Hepatocyte (in vitro differentiated cells): ENCODE measurements around the gene ZSCAN25. TPM values are rescaled to one million over a fixed set of nuclear protein-coding genes. Genes with fewer than 3 reads are reported as not detected.

ENCODE experiments used
- DNase-seq: peaks from one replicate; pipeline ENCODE4 v3.0.0-alpha.2; 2016; ENCODE audit warnings: low spot score
- H2AFZ ChIP-seq: fragments of 200-600 bp; sonication (generic); 2 replicates; pipeline ENCODE4 v1.6.0; 2016; ENCODE audit warnings: antibody characterized with exemption, mild to moderate bottlenecking
- H3K27ac ChIP-seq: fragments of 200-600 bp; sonication (generic); 2 replicates; pipeline ENCODE4 v1.5.1; 2016; ENCODE audit warnings: mild to moderate bottlenecking
- H3K27me3 ChIP-seq: fragments of 200-600 bp; sonication (generic); 2 replicates; pipeline ENCODE4 v1.6.1; 2016
- H3K36me3 ChIP-seq: fragments of 200-600 bp; sonication (generic); replicated peaks from 2 replicates; pipeline ENCODE4 v1.5.1; 2016; ENCODE audit warnings: low read depth; ENCODE audit not compliant: insufficient read depth
- H3K4me1 ChIP-seq: fragments of 200-600 bp; sonication (generic); 2 replicates; pipeline ENCODE4 v1.5.1; 2016; ENCODE audit warnings: mild to moderate bottlenecking, moderate library complexity; ENCODE audit not compliant: insufficient read depth
- H3K4me2 ChIP-seq: fragments of 200-600 bp; sonication (generic); 2 replicates; pipeline ENCODE4 v1.6.0; 2016
- H3K4me3 ChIP-seq: fragments of 200-600 bp; sonication (generic); 2 replicates; pipeline ENCODE4 v1.5.1; 2016; ENCODE audit warnings: mild to moderate bottlenecking
- H3K79me2 ChIP-seq: fragments of 200-600 bp; sonication (generic); 2 replicates; pipeline ENCODE4 v1.6.0; 2017; ENCODE audit warnings: mild to moderate bottlenecking
- H3K9me2 ChIP-seq: fragments of 200-600 bp; sonication (generic); replicated peaks from 2 replicates; pipeline ENCODE4 v1.6.0; 2017; ENCODE audit warnings: mild to moderate bottlenecking; ENCODE audit not compliant: insufficient read depth
- H3K9me3 ChIP-seq: fragments of 200-600 bp; sonication (generic); 2 replicates; pipeline ENCODE4 v1.5.1; 2016; ENCODE audit warnings: low read depth, mild to moderate bottlenecking
- H4K20me1 ChIP-seq: fragments of 200-600 bp; sonication (generic); 2 replicates; pipeline ENCODE4 v1.6.0; 2016; ENCODE audit warnings: mild to moderate bottlenecking; ENCODE audit not compliant: insufficient read depth, poor library complexity, severe bottlenecking
- EZH2 ChIP-seq: fragments of 200-600 bp; sonication (generic); IDR thresholded peaks from 2 replicates; pipeline ENCODE4 v1.6.1; 2016; ENCODE audit warnings: antibody characterized with exemption, mild to moderate bottlenecking, borderline replicate concordance
- EZH2phosphoT487 ChIP-seq: fragments of 200-600 bp; sonication (generic); IDR thresholded peaks from one replicate; pipeline ENCODE4 v1.6.1; 2018; ENCODE audit warnings: antibody characterized with exemption, mild to moderate bottlenecking, low read depth, moderate library complexity; ENCODE audit not compliant: unreplicated experiment, severe bottlenecking
- WGBS: methylation state at CpG from one replicate; pipeline ENCODE4 v1.1.6; 2016; ENCODE audit warnings: low lambda C conversion rate; ENCODE audit errors: missing lambda C conversion rate; 5-methylcytosine and 5-hydroxymethylcytosine counted together
- polyA plus RNA-seq: library from polyadenylated mRNA; unstranded; fragments of >200 nt; fragmentation: Nextera tagmentation; extraction: Ambion mirVana; gene quantifications from 2 replicates; pipeline ENCODE4 v1.2.1, GENCODE V29; 2016
- total RNA-seq: library from RNA; depleted of rRNA; stranded (reverse); fragments of >200 nt; gene quantifications from 2 replicates; pipeline ENCODE4 v1.2.3, GENCODE V29; 2014
- TF ChIP-seq, protein P1 (sequence below): fragments of 200-600 bp; sonication (generic); IDR thresholded peaks from 2 replicates; pipeline ENCODE4 v1.5.1; 2016; ENCODE audit warnings: antibody characterized with exemption, mild to moderate bottlenecking; ENCODE audit not compliant: poor library complexity

Gene ZSCAN25
- total and polyA plus RNA-seq, 2 experiments from 2014 or later: 11.4 to 18.8 TPM

DNA sequence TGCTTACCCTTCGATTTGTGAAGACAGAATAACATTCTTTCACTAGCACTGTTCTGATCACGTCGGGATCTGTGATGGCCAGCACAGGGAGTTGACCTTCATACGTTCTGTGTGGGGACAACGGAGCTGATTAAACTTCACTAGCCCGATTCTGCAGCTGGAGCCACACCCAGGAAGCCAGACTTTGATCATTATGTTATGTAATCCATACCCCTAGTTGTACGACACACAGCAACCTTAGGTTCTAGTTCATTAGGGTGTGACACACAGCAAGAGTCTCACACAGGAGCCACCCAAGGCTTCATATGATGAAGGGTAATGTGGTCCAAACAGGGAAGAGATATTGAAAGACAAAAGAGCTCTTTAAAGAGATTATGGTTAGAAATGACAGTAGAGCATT, 55.8 kb downstream of the ZSCAN25 start:
- no peak overlapping the region for H2AFZ ChIP-seq
- WGBS: 81% methylated on average over 7 of the region's 7 CpGs
- H3K27me3 ChIP-seq: no peaks in the 10 kb centered on the region
- no peak overlapping the region for H3K4me3 ChIP-seq
- H3K36me3 ChIP-seq: no peaks in the 10 kb centered on the region
- H3K4me1 ChIP-seq: peaks cover 11% of the 10 kb centered on the region
- no peak overlapping the region for H3K4me2 ChIP-seq
- no peak for DNase-seq
- H3K27ac ChIP-seq: no peak overlapping the region
- no peaks in the 10 kb centered on the region for H4K20me1 ChIP-seq
- H3K79me2 ChIP-seq: no peaks in the 10 kb centered on the region
- TF ChIP-seq, protein P1, sequence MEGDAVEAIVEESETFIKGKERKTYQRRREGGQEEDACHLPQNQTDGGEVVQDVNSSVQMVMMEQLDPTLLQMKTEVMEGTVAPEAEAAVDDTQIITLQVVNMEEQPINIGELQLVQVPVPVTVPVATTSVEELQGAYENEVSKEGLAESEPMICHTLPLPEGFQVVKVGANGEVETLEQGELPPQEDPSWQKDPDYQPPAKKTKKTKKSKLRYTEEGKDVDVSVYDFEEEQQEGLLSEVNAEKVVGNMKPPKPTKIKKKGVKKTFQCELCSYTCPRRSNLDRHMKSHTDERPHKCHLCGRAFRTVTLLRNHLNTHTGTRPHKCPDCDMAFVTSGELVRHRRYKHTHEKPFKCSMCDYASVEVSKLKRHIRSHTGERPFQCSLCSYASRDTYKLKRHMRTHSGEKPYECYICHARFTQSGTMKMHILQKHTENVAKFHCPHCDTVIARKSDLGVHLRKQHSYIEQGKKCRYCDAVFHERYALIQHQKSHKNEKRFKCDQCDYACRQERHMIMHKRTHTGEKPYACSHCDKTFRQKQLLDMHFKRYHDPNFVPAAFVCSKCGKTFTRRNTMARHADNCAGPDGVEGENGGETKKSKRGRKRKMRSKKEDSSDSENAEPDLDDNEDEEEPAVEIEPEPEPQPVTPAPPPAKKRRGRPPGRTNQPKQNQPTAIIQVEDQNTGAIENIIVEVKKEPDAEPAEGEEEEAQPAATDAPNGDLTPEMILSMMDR: no peak
- TF ChIP-seq EZH2 (no peak), EZH2phosphoT487 (no peak)
- no peaks in the 10 kb centered on the region for H3K9me3 ChIP-seq
- no peaks in the 10 kb centered on the region for H3K9me2 ChIP-seq

DNA sequence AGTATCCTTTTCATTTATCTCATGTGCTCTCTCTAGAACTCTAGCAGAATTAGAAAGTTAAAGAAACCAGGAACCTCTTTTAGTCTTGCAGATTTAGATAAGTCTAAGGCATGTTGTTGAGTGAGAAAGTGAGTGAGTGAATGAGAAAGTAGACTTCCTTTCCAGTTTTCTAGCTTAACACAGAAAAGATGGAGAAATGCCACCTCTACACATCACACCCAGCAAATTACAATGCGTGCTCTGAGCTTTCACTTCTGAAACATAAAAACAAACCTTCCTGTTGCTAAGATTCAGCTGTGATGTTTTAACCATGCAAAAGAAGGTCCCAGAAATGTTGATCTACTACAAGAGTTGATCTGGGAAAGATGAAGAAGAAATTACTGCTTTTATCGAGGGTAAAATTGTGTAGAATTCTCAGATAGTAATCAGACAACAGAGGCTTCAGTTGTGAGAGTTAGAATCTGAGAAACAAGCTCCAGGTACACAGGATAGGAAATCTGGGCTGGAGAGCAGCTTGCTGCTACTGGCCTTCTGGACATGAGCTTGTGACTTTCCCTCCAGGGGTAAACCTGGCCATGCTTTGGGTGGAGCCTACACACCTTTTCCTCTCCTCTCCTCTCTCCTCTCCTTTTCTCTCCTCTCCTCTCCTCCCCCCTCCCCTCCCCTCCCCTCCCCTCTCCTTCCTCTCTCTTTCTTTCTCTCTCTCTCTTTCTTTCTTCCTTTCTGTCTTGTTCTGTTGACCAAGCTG, 58.4 kb downstream of the ZSCAN25 start:
- no peaks in the 10 kb centered on the region for H4K20me1 ChIP-seq
- no peaks in the 10 kb centered on the region for H3K36me3 ChIP-seq
- WGBS: 80% methylated on average over 2 of the region's 2 CpGs

DNA sequence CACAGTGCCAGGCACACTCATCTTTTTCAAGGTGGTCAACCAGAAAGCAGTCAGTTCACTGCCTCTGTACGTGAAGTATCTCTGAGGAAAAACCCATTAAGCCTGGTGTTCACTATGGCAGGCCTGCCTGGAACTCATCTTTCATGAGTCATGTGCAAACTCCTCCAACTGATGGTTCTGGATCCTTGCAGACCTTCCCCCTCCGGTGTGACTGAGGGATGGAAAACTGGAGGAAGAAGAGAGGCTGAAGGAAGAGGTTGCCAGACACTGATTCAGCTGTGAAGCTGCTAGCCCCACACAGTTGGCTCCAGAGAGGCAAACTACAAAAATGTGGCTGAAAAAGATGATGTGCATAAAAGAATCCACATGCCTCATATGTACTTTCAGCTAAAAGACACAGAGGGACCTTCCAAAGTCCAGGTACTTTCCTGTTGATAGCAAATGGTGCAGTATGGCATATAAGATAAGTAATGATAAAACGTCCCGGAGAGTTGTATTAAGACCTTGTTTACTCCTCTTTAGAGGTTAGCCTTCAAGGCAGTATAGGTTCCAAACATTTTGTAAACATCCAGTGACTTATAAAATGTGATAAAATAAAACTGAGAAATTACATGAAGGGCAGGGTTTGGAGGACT, 60.4 kb downstream of the ZSCAN25 start:
- 63% methylated on average over 4 of the region's 4 CpGs for WGBS
- H3K27me3 ChIP-seq: no peaks in the 10 kb centered on the region
- peak overlapping the region; percentile 67 for H3K4me2 ChIP-seq
- H2AFZ ChIP-seq: no peak overlapping the region
- no peak for TF ChIP-seq EZH2
- TF ChIP-seq, protein P1: no peak
- TF ChIP-seq EZH2phosphoT487: no peak
- H3K27ac ChIP-seq: peak overlapping the region; percentile 86
- H3K4me1 ChIP-seq: peaks cover 11% of the 10 kb centered on the region
- H3K36me3 ChIP-seq: peaks cover 5% of the 10 kb centered on the region
- no peaks in the 10 kb centered on the region for H3K9me2 ChIP-seq
- no peak overlapping the region for H3K4me3 ChIP-seq
- H3K79me2 ChIP-seq: peaks cover 7% of the 10 kb centered on the region
- H4K20me1 ChIP-seq: no peaks in the 10 kb centered on the region
- DNase-seq: no peak
- H3K9me3 ChIP-seq: no peaks in the 10 kb centered on the region

More for the DNA sequence above, 58.4 kb downstream of the ZSCAN25 start:
- DNase-seq: no peak
- no peak overlapping the region for H3K4me2 ChIP-seq
- no peaks in the 10 kb centered on the region for H3K9me2 ChIP-seq
- TF ChIP-seq EZH2 (no peak), EZH2phosphoT487 (no peak)
- TF ChIP-seq, protein P1: no peak
- H2AFZ ChIP-seq: no peak overlapping the region
- H3K79me2 ChIP-seq: peaks cover 7% of the 10 kb centered on the region
- no peaks in the 10 kb centered on the region for H3K27me3 ChIP-seq
- no peak overlapping the region for H3K27ac ChIP-seq
- H3K4me1 ChIP-seq: peaks cover 11% of the 10 kb centered on the region
- no peaks in the 10 kb centered on the region for H3K9me3 ChIP-seq
- H3K4me3 ChIP-seq: no peak overlapping the region
